D721Med (cell line): ENCODE measurements around the gene TCEAL3.
"Not testable (repeated sequence)": the region's sequence is repeated elsewhere in the genome, so short reads cannot be mapped to it uniquely, and the experiment has no call there.

ENCODE experiments used
- DNase-seq: peaks from one replicate; pipeline ENCODE4 v3.0.0; 2011; ENCODE audit warnings: low spot score; ENCODE audit not compliant: insufficient read length
- FAIRE-seq: peaks from 2 replicates; lab custom pipeline; 2011; peaks lifted over from hg19 to GRCh38; lab: Jason Lieb, UNC
- CTCF ChIP-seq: IDR thresholded peaks from 2 replicates; pipeline ENCODE4 v1.5.1; 2012; ENCODE audit warnings: mild to moderate bottlenecking, control low read depth; ENCODE audit not compliant: insufficient read depth; ENCODE audit errors: missing control alignments

Gene TCEAL3

GRCh38 chrX:103573202-103573601 is 34.6 kb upstream of the TCEAL3 start:
- TF ChIP-seq CTCF: no peak
- FAIRE-seq (no peak), DNase-seq (no peak)

- FAIRE-seq (no peak), DNase-seq (no peak)
- no peak for TF ChIP-seq CTCF
Observed at GRCh38 chrX:103584596-103584995, 23.2 kb upstream of the TCEAL3 start.

- FAIRE-seq: no peak
- TF ChIP-seq CTCF: no peak
- DNase-seq: no peak
Observed at GRCh38 chrX:103585411-103586313, 22.1 kb upstream of the TCEAL3 start, which contains the start of gene TCEAL4. TCEAL4 (plus strand) TSS chrX:103585515; CDS start chrX:103586676, 1,161 bp downstream.

GRCh38 chrX:103586314-103586646 is 21.5 kb upstream of the TCEAL3 start:
- DNase-seq (no peak), FAIRE-seq (no peak)
- TF ChIP-seq CTCF: no peak

- TF ChIP-seq CTCF: no peak
- DNase-seq (no peak), FAIRE-seq (no peak)
Observed at GRCh38 chrX:103586659-103587058, 21.1 kb upstream of the TCEAL3 start.

- FAIRE-seq, DNase-seq: not testable (repeated sequence)
Observed at GRCh38 chrX:103592295-103592694, 15.5 kb upstream of the TCEAL3 start.

GRCh38 chrX:103595202-103595601 is 12.6 kb upstream of the TCEAL3 start:
- not testable (repeated sequence) for FAIRE-seq, DNase-seq

- DNase-seq (no peak), FAIRE-seq (no peak)
- TF ChIP-seq CTCF: no peak
Observed at GRCh38 chrX:103608306-103608963, 672 bp downstream of the TCEAL3 start.
